Body of pancreas (tissue), 4 donors: ENCODE measurements around the gene HAO1.

Experiments used
- POLR2A ChIP-seq, 3 donors: fragments of 450-650 bp; IDR thresholded peaks; one replicate each; pipeline ENCODE4 v1.6.1; 2016; ENCODE audit warnings: antibody characterized with exemption in 3 of 3, mild to moderate bottlenecking in 2 of 3
- TF ChIP-seq, protein P1 (sequence below), 7 experiments: fragments of 450-650 bp in 4 of 7; fragments of 200-600 bp in 3 of 7; sonication (generic) in 3 of 7; IDR thresholded peaks; one replicate each; pipeline ENCODE4 v1.5.1; 2016 to 2019; ENCODE audit warnings: antibody characterized with exemption in 7 of 7

DNA sequence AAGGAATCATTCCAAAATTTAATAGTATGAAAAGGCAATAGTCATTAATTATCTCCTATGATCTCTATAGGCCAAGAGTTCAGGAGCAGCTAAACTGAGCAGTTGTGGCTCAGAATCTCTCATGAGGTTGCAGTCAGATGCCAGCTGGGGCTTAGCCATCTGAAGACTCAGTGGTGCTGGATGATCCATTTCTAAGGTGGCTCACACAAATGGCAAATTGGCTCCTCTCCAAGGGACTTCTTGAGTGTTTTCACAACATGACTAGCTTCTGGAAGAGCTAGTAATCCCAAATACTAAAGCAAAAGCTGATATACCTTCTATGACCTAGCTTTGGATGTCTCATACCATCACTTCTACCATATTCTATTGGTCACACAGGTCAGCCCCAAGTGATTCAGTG lies 104.2 kb downstream of the HAO1 start:
- TF ChIP-seq, protein P1, sequence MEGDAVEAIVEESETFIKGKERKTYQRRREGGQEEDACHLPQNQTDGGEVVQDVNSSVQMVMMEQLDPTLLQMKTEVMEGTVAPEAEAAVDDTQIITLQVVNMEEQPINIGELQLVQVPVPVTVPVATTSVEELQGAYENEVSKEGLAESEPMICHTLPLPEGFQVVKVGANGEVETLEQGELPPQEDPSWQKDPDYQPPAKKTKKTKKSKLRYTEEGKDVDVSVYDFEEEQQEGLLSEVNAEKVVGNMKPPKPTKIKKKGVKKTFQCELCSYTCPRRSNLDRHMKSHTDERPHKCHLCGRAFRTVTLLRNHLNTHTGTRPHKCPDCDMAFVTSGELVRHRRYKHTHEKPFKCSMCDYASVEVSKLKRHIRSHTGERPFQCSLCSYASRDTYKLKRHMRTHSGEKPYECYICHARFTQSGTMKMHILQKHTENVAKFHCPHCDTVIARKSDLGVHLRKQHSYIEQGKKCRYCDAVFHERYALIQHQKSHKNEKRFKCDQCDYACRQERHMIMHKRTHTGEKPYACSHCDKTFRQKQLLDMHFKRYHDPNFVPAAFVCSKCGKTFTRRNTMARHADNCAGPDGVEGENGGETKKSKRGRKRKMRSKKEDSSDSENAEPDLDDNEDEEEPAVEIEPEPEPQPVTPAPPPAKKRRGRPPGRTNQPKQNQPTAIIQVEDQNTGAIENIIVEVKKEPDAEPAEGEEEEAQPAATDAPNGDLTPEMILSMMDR (IDR thresholded peaks at IDR 0.05) = no peak
- no peak for TF ChIP-seq POLR2A (IDR thresholded peaks at IDR 0.05)
